Neural crest cell (in vitro differentiated cells): ENCODE results near the gene WFDC6. TPM values are rescaled to one million over a fixed set of nuclear protein-coding genes. Genes with fewer than 3 reads are reported as not detected.

Source experiments
- DNase-seq: peaks from one replicate; pipeline ENCODE4 v3.0.0; 2021; ENCODE audit warnings: low read depth, mixed read lengths, low spot score
- H3K27ac Mint-ChIP-seq: one replicate; pipeline ENCODE4 v1.8.0; 2021; ENCODE audit warnings: mild to moderate bottlenecking, mixed read lengths; ENCODE audit not compliant: unreplicated experiment
- H3K27me3 Mint-ChIP-seq: 2 replicates; pipeline ENCODE4 v1.8.0; 2021; ENCODE audit warnings: low read depth, mild to moderate bottlenecking, mixed read lengths
- H3K36me3 Mint-ChIP-seq: 2 replicates; pipeline ENCODE4 v1.8.0; 2021; ENCODE audit warnings: low read depth, mild to moderate bottlenecking, mixed read lengths
- H3K4me1 Mint-ChIP-seq: 2 replicates; pipeline ENCODE4 v1.8.0; 2021; ENCODE audit warnings: mixed read lengths
- H3K4me3 Mint-ChIP-seq: one replicate; pipeline ENCODE4 v1.8.0; 2021; ENCODE audit warnings: mild to moderate bottlenecking, mixed read lengths
- H3K9me3 Mint-ChIP-seq: 2 replicates; pipeline ENCODE4 v1.8.0; 2021; ENCODE audit warnings: mixed read lengths
- CTCF ChIP-seq: fragments of 200-600 bp; sonication (generic); conservative IDR thresholded peaks from 2 replicates; pipeline ENCODE4 v1.5.0; 2021; ENCODE audit warnings: antibody characterized with exemption, mild to moderate bottlenecking
- total RNA-seq: library from RNA; stranded (reverse); gene quantifications from 2 replicates; pipeline ENCODE4 v1.2.1, GENCODE V29; 2021

WFDC6 gene
- total RNA-seq, 1 donor from 2014 or later = not detected

GRCh38 chr20:45500022-45500421, 39.3 kb downstream of the WFDC6 start:
- peaks cover 40% of the 10 kb centered on the region for H3K27me3 Mint-ChIP-seq
- no peaks in the 10 kb centered on the region for H3K4me1 Mint-ChIP-seq
- no peak overlapping the region for H3K27ac Mint-ChIP-seq
- no peak for DNase-seq
- H3K36me3 Mint-ChIP-seq = no peaks in the 10 kb centered on the region
- H3K9me3 Mint-ChIP-seq = no peaks in the 10 kb centered on the region
- TF ChIP-seq CTCF = no peak
- no peak overlapping the region for H3K4me3 Mint-ChIP-seq

GRCh38 chr20:45497971-45498494, 41.2 kb downstream of the WFDC6 start:
- Mint-ChIP-seq H3K27me3 (peaks cover 35% of the 10 kb centered on the region), H3K4me1 (no peaks in the 10 kb centered on the region), H3K4me3 (no peak overlapping the region), H3K36me3 (no peaks in the 10 kb centered on the region), H3K9me3 (no peaks in the 10 kb centered on the region), H3K27ac (no peak overlapping the region)
- DNase-seq = no peak
- TF ChIP-seq CTCF = no peak

GRCh38 chr20:45496166-45496565, 43.1 kb downstream of the WFDC6 start:
- Mint-ChIP-seq H3K27me3 (peaks cover 27% of the 10 kb centered on the region), H3K9me3 (no peaks in the 10 kb centered on the region), H3K4me1 (no peaks in the 10 kb centered on the region), H3K4me3 (no peak overlapping the region), H3K36me3 (no peaks in the 10 kb centered on the region), H3K27ac (no peak overlapping the region)
- TF ChIP-seq CTCF = no peak
- DNase-seq = no peak

GRCh38 chr20:45495501-45495941, 43.8 kb downstream of the WFDC6 start:
- Mint-ChIP-seq H3K9me3 (no peaks in the 10 kb centered on the region), H3K4me1 (no peaks in the 10 kb centered on the region), H3K27ac (no peak overlapping the region), H3K27me3 (peaks cover 24% of the 10 kb centered on the region), H3K36me3 (no peaks in the 10 kb centered on the region), H3K4me3 (no peak overlapping the region)
- no peak for DNase-seq
- no peak for TF ChIP-seq CTCF

- H3K4me3 Mint-ChIP-seq = no peak overlapping the region
- H3K4me1 Mint-ChIP-seq = no peaks in the 10 kb centered on the region
- no peaks in the 10 kb centered on the region for H3K9me3 Mint-ChIP-seq
- no peaks in the 10 kb centered on the region for H3K36me3 Mint-ChIP-seq
- no peak for TF ChIP-seq CTCF
- no peaks in the 10 kb centered on the region for H3K27me3 Mint-ChIP-seq
- no peak overlapping the region for H3K27ac Mint-ChIP-seq
- no peak for DNase-seq
These were observed 50.2 kb downstream of the WFDC6 start for GRCh38 chr20:45489083-45489531.

- no peak overlapping the region for H3K4me3 Mint-ChIP-seq
- no peaks in the 10 kb centered on the region for H3K4me1 Mint-ChIP-seq
- H3K27ac Mint-ChIP-seq = no peak overlapping the region
- DNase-seq = no peak
- no peaks in the 10 kb centered on the region for H3K36me3 Mint-ChIP-seq
- TF ChIP-seq CTCF = peak; percentile 61
- H3K9me3 Mint-ChIP-seq = no peaks in the 10 kb centered on the region
- no peaks in the 10 kb centered on the region for H3K27me3 Mint-ChIP-seq
These were observed 52.0 kb downstream of the WFDC6 start for GRCh38 chr20:45487231-45487635.
